Cortex of kidney (tissue), 1 donor: Measurements from ENCODE around the gene SH3TC1.

Experiments used
- DNase-seq: peaks from one replicate; lab custom pipeline; 2025; lab: John Stamatoyannopoulos, UW

SH3TC1 gene

DNA sequence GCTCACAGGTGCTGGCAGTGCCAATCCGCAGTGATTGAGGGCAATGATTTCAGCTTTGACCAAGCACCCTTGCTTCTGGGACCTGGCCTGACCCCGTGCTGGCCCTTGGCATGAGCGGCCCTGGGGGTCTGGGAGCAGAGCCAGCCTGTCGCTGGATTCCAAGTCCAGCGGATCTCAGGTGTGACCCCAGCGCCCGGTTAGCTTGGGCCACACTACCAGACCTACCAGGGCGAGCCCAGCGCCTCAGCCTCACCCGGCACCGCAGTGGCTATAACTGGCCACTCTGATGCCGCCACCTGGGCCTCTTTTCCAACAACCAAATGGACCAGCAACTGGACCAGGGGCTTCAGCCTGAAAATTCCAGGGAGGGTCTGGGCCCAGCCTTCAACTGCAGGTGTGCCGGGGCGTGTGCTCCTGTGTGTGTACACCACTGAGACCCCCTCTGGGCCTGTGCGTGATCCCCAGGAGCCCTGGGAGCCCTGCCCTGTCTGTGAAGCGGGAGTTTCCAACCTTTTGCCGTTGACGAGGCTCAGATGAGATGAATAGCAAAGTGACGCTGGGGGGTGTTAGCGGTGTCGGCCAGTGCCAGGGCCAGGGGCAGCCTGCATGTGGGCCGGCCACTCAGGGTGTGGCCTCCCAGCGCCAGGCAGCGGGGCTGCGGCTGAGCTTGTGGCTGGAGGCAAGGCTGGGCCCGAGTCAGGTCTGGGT lies 658 bp downstream of the SH3TC1 start:
- DNase-seq, result no peak

DNA sequence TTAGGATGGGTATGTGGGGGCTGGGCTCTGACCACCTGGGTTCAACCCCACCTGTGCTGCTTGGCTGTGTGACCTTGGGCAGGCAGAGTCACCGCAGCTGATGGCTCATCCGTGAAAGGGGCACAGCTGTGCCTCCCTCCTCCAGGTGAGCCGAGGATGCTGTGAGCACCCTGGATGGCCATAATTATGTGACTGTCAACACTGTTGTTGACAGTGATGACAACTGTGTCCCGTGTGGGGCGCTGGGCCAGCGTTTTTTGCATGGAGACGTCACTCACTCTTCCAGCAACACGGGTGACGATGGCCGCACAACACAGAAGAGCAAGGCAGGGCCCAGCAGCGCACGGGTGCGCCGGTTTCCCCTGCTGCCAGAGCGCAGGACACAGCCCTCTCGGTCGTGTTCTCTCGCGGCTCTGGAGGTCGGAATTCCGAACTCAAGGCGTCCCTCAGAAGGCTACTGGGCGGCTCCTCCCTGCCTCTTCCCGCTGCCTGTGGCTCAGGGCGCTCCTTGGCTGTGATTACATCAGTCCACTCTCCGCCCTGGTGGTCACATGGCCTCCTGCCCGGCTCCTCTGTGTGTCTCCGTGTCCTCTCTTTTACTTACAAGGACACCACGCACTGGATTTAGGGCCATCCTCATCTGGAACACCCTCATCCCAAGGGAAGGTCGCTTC lies 1.3 kb downstream of the SH3TC1 start:
- DNase-seq, result no peak

DNA sequence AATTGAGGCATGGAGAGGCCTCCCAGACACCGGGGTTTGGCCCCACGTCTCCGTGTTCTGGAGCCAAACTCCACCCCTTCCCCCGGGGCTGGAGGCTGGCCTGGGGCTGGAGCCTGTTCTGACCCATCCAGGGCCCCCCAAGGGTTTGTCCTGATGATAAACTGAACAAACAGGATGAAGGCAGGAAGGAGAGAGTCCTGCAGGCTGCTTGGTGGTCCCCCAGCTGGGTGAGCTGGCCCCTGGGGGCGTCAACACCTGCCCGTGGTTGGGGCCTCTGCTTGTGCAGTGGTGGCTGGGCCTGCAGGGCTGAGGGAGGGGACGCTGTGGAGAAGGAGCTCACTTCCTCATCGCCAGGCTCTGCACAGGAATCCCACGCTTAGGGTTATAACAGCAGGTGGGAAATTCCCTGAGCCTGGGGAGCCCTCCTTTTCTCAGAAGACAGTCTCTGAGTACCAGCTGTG lies 2.3 kb downstream of the SH3TC1 start:
- DNase-seq, result no peak

DNA sequence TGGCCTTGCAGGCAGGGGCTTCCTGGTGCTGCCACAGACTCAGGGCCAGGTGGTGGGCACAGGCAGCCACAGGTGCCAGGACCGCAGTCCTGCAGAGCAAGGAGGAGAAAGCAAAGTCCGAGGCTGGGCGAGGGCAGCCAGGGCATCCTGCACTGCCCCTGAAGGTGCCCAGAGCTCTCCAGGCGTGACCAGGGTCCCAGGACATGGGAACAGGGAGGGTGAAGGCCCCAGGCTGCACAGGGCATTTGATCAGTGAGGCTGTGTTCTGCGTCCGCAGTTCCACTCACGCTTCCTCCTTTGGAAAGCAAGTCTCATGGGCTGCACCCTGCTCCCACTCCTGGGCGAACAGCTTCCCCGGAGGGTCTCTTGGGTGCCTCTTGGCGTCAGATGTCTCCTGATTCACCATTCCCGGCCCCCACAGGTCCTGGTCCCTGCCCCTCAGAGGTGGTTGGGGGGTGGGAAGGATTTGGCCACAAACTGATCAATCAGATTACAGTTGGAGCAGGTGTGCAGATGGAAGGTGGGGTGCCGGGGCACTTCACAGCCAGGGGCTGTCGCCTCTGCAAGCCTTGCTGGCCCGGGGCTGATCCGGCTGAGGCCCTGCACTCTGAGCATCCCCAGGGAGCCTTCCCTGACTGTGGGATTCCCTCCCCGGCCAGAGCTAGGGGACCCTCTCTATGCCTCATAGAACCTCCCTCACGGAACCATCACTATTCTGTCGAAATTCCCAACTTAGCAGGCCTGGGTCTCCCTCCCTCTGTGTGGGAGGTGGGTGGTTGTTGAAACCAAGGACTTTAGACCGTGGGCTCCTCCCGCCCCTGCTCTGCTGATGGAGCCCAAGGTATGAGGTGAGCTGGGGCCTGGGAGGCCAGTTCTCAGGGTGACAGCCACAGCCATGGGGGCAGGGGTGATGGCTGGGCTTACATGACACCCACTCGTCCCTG lies 3.3 kb downstream of the SH3TC1 start:
- DNase-seq, result no peak

DNA sequence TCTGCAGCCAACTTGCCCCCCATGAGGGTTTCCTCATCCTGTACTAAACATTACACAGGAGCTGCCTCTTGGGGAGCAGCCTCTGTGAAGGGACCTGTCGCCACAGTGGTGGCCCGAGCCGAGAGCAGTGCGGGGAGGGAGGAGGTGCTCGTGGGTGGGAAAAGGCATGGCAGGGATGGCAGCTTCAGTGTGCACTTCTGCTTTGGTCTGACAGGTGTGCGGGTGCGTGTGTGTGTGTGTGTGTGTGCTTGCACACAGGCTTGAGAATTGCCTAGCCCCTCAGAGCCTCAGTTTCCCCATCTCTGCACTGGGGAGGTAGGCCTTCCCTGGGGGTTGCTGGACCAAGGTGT lies 3.9 kb downstream of the SH3TC1 start:
- DNase-seq, result no peak

DNA sequence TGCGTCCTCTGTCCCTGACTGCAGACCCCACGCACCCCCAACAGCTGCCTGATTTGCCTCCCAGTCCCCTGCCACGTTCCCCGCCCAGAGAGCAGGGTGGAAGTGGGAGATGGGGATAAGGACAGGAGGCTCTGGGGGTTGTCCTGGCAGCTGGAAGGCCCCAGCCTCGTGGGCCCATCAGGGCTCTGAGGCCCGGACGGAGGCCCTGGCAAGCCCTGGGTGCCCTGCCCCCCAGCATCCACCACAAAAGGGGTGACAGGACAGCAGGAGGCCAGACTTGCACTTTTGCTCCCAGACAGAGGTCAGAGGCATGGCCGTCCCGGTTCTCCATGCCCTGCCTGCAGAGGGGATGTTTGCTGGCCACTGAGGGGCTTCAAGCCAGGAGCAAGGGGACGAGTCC lies 4.7 kb downstream of the SH3TC1 start:
- no peak for DNase-seq

DNA sequence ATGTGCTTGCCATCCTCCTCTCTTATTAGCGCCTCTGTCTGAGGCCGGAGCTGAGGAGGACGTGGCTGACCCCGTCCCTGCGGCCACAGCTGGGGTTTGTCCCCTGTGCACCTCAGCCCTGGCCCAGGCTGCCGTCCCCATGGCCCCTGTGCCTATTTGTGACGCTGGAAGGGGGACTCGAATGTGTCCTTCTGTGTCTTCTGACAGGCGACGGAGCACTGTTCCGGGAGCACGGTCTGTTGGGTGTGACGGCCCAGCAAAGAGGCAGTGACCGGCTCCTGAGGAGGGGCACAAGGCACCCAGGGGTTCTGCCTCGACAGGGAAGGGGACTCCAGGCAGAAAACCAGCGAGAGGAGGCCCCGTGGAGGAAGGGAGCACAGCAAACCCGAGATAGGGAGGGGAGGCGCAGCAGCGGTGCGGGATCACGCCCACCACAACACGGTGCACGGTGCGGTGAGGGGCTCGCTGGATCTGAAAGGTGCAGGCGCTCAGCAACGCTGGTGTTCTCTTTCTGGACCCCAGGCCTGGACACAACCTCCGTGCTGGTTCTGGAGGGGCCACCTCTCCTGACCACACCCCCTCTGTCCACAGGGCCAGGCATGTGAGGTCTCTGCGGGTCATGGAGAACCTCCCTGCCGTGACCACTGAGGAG lies 5.6 kb downstream of the SH3TC1 start:
- DNase-seq, result no peak

DNA sequence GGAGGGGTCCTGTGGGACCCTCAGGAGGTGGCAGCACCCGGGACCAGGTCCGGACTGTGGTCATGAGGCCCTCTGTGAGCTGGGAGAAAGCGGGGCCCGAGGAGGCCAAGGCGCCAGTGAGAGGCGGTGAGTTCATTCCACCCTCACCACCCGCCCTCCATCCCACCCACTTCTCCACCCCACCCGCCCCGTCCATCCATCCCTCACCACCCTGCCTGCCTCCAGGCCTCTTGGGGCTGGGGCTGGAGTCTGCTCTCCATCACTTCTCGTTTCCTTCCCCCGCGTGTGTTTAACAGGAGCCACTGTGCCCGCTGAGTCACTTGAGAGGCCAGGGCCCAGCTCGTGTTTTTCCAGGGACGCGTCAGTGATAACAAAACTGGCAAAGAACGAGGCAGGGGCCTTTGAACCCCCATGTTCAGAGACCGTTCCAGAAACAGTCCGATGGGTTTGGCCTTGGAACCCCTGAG lies 6.2 kb downstream of the SH3TC1 start:
- no peak for DNase-seq

DNA sequence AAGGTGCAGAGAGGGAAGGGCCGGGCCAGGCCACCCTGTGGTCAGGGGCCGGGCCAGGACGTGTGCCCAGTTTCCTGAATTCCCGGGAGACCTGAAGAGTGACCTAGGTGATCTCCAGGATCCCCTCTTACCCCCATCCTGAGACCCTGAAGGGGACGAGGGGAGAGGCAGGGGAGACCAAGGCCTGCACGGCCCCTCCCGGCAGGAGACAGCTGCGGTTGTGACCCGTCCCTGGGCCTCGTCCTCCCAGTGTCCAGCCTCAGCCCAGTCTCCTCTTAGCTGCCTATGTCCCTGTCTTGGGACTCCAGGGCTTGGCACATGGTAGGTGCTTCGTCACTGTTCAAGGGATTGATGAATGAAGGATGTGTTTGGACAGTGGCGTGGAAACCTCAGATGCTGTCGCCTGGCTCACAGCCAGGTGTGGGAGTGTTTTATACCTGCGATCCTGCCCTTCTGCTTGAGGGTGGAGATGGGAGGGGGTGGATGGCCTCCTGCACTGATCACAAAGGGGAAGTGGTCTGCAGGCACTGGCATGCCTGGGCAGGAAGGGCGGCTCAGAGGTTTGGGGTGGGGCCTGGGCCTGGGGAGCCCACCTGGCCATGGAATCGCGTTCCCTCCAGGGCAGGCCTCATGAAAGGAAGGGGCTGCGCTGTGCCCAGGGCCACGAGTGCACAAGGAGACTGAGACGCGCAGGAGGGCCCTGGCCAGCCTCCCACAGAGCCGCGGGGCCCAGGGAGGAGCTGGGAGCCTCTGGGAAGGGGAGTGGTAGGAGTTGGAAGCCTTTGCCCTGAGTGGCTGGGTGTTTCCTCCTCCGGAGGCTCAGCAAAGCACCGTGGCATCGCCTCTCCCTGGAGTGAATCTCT lies 6.9 kb downstream of the SH3TC1 start:
- no peak for DNase-seq

DNA sequence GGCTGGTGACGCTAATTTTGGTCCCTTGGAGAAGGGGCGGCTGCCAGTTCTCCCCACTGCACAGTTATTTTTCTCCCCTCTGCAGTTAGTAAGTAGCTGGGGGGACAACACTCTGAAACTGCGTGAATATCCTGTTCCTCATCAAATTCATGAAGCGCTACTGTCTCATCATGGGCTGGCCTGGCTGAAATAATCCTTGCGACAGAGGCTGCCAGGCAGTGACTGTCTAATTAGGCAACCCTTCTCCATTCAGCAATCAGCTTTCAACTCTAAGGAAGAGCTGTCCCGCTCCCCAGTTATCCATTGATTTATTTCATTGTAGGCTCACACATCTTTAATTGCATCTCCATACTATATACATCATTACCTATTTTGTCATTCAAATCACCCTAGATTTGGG lies 8.2 kb downstream of the SH3TC1 start:
- no peak for DNase-seq

DNA sequence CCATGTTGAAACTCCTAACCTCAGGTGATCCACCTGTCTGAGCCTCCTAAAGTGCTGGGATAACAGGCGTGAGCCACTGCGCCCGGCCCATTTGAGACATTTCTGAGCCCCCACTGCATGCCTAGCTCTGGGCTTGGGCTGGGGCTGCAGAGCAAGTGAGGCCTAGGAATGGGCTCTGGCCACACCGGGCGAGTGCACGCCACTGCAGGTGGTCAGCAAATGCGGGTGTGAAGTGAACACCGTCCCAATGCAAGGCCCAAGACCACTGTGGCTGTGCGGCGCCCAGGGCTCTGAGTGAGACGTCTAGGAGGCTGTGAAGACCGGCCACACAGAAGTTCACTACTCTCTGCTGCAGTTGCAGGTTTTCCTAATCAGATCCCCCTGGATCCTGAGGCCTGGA lies 9.5 kb downstream of the SH3TC1 start:
- DNase-seq, result no peak

DNA sequence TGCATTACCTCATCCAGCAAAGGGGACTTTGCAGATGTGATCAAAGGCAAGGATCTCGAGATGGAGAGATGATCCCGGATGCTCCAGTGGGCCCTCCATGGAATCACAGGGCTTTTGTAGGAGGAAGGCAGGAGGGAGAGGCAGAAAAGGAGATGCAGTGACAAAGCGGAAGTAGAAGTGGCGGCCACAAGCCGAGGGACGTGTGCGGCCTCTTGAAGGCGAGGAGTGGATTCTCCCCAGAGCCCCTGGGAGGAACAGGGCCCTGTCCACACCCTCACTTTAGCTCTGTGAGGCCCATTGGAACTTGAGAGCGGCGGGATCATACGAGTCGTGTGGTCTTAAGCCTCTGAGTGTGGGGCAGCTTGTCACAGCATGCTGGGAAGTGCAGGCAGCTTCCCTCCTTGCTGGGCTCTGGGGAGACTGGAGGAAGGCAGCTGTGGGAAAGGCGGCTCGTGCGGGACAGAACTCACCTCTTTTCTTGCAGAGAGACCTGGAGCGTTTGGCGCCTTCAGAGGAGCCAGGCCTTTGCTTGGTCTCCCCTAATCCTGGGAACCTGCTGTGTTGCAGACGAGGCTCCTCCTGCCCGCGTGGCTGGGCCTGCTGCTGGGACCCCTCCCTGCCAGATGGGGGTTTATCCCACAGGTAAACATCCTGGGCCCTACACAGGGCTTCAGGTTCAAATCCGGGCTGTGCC lies 10.2 kb downstream of the SH3TC1 start:
- no peak for DNase-seq

DNA sequence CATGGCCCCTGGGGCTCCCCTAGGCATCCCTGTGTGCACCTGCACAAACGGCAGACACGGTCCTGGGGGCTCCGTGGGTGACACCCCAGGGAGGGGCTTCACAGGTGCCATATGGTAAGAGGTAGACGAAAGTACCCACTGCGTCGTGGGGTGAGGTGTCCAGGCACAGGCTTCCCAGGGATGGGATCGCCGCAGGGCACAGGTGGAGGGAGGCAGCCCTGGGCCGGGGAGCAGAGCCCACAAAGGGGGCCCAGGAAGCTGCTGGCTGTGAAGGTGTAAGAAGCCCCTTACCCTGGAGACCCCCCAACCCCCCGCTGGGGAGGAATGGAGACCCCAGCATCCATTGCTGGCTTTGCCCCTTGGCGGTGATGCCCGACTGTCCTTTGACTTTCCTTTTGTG lies 10.9 kb downstream of the SH3TC1 start:
- no peak for DNase-seq

DNA sequence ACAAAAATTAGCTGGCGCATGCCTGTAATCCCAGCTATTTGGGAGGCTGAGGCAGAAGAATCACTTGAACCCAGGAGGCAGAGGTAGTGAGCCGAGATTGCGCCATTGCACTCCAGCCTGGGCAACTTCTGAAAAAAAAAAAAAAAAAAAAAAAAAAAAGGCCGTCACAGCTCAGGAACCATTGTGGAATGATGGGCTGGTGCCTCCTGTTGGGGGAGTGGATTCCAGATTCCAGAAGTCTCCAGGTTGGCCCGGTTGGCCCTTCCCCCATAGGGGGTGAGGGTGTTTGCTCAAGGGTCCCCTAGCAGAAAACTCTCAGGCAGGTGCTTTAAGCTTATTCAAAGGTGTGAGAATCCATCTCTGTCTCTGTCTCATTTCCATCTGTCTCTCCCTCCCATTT lies 11.5 kb downstream of the SH3TC1 start:
- no peak for DNase-seq

DNA sequence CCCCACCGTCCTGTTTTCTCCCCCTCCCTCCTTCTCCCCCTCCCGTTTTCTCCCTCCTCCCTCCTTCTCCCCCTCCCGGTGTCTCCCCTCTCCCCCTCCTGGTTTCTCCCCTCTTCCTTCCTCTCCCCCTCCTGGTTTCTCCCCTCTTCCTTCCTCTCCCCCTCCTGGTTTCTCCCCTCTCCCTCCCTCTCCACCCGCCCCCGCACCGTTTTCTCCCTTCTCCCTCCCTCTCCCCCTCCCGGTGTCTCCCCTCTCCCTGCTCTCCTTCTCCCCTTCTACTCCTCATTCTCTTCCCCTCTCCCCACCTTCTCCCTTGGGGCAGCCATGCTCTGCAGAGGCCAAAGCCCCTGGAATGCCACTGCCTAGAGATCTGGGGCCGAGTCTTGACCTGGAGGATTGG lies 12.2 kb downstream of the SH3TC1 start:
- no peak for DNase-seq

DNA sequence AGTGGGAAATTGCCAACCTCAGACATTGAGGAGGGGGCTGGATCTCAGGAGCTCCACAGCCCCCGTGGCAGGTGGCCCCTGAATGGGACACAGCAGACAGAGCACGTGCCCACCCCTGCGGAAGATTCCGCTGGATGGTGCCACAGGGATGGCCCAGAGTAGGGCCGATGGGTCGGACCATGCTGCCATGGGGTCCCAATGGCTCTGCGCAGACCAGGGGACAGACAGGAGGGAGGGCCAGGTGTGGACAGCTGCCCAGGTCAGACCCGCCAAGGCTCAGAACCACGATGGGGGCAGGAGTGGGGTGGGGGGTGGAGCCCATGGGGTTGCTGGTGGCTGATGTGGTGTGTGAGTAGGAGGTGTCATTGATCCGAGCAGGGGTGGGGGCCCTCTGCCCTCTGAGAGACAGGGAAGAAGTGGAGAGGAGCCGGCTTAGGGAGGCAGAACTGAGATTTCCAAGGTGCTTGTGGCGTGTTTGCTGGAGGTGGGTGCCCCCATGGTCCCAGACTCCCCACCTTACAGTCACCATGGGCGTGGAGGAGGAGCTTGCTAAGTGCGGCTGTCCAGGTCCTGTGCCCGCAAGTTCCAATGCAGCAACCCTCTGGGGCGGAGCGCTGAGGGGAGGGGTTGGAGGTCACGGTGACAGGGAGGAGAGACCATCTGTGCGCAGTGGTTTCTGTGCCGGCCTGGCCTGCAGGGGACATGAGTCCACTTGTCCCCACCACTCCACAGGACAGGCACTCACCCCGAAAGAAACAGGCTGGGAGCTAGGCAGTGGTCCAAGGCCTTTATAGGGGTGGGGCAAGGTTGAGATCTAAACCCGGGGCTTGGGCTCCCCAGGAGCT lies 12.9 kb downstream of the SH3TC1 start:
- DNase-seq, result no peak

DNA sequence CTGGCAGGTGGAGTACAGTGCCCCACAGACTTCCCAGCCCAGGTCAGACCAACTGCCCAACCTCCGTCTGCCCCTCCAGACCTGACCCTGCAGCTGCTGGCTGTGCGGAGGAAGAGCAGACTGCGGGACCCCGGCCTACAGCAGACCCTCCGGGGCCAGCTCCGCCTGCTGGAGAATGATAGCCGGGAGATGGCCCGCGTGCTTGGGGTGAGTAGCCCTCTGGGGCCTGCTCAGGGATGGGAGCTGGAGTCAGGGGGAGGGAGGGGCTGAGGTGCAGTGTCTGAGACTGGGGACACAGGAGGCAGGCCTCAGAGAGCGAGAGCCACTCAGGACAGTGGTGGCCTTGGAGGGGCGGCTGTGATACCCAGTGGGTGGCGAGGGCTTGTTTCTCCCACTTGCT lies 13.5 kb downstream of the SH3TC1 start:
- no peak for DNase-seq

DNA sequence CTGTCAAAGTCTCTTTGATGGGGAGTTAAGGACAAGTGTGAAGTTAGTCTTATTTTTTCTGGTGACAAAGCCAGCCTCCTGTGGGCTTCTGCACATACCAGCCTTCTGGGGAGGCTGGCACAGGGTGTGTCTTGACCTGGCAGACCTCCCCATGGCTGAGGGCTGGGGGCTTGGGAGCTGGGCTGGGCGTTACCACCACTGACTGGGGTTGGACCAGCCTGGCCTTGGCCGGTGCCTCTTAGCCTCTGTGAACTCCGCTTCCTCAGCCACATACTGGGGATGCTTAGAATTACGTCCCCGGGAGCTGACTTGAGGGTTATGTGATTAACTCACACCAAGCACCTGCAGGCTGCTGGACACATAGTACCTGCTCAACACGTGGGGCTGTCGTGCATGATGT lies 14.0 kb downstream of the SH3TC1 start:
- DNase-seq, result no peak

DNA sequence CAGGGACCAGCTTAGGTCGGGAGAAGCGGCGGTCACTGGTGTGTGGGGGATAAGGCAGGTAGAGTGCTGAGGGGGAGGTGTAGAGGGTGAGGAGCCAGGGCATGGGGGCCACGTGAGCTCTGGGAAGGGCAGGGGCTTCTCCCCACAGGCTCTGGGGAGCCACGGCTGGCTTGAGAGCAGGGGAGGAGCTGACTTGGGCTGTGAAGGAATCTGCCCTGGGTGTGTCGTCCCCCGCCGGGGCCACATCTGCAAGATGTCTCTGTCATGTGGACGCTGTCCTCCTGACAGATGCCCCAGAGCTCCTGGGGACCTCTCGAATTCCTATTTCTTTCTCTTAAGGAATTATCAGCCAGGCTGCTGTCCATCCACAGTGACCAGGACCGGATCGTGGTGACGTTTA lies 15.0 kb downstream of the SH3TC1 start:
- DNase-seq, result no peak

DNA sequence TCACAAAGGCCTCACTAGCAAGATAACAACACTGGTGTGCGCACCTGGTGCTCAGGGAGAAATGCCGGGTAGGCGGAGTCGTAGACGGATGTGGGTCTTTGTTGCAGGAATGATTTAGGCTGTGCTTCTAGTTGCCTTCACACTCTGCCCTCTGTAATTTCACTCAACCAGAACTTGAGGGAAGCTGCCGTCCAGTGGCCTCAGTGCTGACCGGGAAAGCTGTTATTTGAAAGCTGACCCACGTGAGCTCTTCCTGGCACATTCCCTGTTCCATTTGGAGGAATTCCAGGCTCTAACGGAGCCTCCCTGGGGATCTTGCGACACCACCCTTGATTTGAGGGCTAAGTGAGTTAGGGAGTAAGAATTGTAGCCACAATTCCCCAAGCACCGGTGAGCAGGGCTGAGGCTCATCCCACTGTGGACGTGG lies 15.9 kb downstream of the SH3TC1 start:
- DNase-seq, result no peak
